Testis (tissue), 3 donors: ENCODE measurements around the gene SLC5A3. TPM values are rescaled to one million over a fixed set of nuclear protein-coding genes. Genes with fewer than 3 reads are reported as not detected.

Experiments
- DNase-seq: peaks from one replicate; pipeline ENCODE4 v3.0.0-alpha.2; 2019
- H3K27ac ChIP-seq, 2 donors: fragments of 200-600 bp; sonication (generic); one replicate each; pipeline ENCODE4 v1.5.1; 2019
- H3K27me3 ChIP-seq: fragments of 200-600 bp; sonication (generic); one replicate; pipeline ENCODE4 v1.5.1; 2019
- H3K36me3 ChIP-seq: fragments of 200-600 bp; sonication (generic); one replicate; pipeline ENCODE4 v1.5.1; 2017; ENCODE audit warnings: low read depth; ENCODE audit errors: missing control alignments
- H3K4me1 ChIP-seq: fragments of 200-600 bp; sonication (generic); one replicate; pipeline ENCODE4 v1.5.1; 2019
- H3K4me3 ChIP-seq, 2 donors: fragments of 200-600 bp; sonication (generic); one replicate each; pipeline ENCODE4 v1.5.1; 2017 to 2019
- H3K9me3 ChIP-seq: fragments of 200-600 bp; sonication (generic); one replicate; pipeline ENCODE4 v1.5.1; 2017
- CTCF ChIP-seq, 3 experiments: fragments of 450-650 bp in 2 of 3; fragments of 200-600 bp in 1 of 3; sonication (generic) in 1 of 3; IDR thresholded peaks; one replicate each; pipeline ENCODE4 v1.5.1; 2016 to 2019; ENCODE audit warnings: antibody characterized with exemption in 3 of 3, mild to moderate bottlenecking in 2 of 3, moderate library complexity in 1 of 3
- POLR2A ChIP-seq: fragments of 450-650 bp; IDR thresholded peaks from one replicate; pipeline ENCODE4 v1.6.1; 2017; ENCODE audit warnings: antibody characterized with exemption, mild to moderate bottlenecking, moderate library complexity
- WGBS, 2 donors: methylation state at CpG; one replicate each; pipeline ENCODE4 v1.1.5; 2018; 5-methylcytosine and 5-hydroxymethylcytosine counted together
- intact Hi-C: fragments of 100-400 bp; cut with DNase I; formaldehyde crosslinking; loops from one replicate; pipeline ENCODE4 v1.15.1; 2023; ENCODE audit warnings: low total_unique reads
- polyA plus RNA-seq: library from polyadenylated mRNA; stranded (reverse); fragments of 350-450 nt; fragmentation: Illumina TruSeq; extraction: RNeasy Lipid Tissue Mini Kit (QIAGEN cat#74804); gene quantifications from one replicate; pipeline ENCODE4 v1.2.3, GENCODE V29; 2014; ENCODE audit warnings: low read depth, low replicate concordance; ENCODE audit not compliant: insufficient read depth
- total RNA-seq, 2 donors: library from RNA; depleted of rRNA; stranded (reverse); fragments of >200 nt; gene quantifications; one replicate each; pipeline ENCODE4 v1.2.3, GENCODE V29; 2016

Gene SLC5A3
- total and polyA plus RNA-seq, 3 donors from 2014 or later = 16.3 to 61.9 (median 59.5) TPM

GRCh38 chr21:34105947-34106541 lies 32.7 kb downstream of the SLC5A3 start:
- intact Hi-C loops = no loop called here
- DNase-seq = no peak

GRCh38 chr21:34107606-34108005 lies 34.2 kb downstream of the SLC5A3 start:
- Histone ChIP-seq H3K27me3 (no peaks in the 10 kb centered on the region), H3K27ac (peak overlapping the region in 1 of 2 donors; percentile 11), H3K9me3 (no peaks in the 10 kb centered on the region), H3K4me1 (peaks cover 20% of the 10 kb centered on the region), H3K4me3 (no peak overlapping the region), H3K36me3 (no peaks in the 10 kb centered on the region)
- no peak for DNase-seq
- intact Hi-C loops = no loop called here
- WGBS, 2 donors = 52 to 83% methylated on average over 1 of the region's 1 CpG
- TF ChIP-seq CTCF (IDR thresholded peaks at IDR 0.05) (no peak), POLR2A (no peak)

More at GRCh38 chr21:34105947-34106541, 32.7 kb downstream of the SLC5A3 start:
- no peak overlapping the region for H3K4me3 ChIP-seq
- no peaks in the 10 kb centered on the region for H3K27me3 ChIP-seq
- peaks cover 14% of the 10 kb centered on the region for H3K4me1 ChIP-seq
- no peaks in the 10 kb centered on the region for H3K9me3 ChIP-seq
- no peaks in the 10 kb centered on the region for H3K36me3 ChIP-seq
- H3K27ac ChIP-seq = no peak overlapping the region
- TF ChIP-seq CTCF (IDR thresholded peaks at IDR 0.05) = no peak
- no peak for TF ChIP-seq POLR2A

GRCh38 chr21:34109075-34109474 lies 35.7 kb downstream of the SLC5A3 start:
- Histone ChIP-seq H3K27ac (no peak overlapping the region), H3K4me3 (no peak overlapping the region), H3K9me3 (no peaks in the 10 kb centered on the region), H3K27me3 (no peaks in the 10 kb centered on the region), H3K4me1 (peaks cover 20% of the 10 kb centered on the region), H3K36me3 (no peaks in the 10 kb centered on the region)
- intact Hi-C loops = no loop called here
- DNase-seq = no peak
- no peak for TF ChIP-seq CTCF (IDR thresholded peaks at IDR 0.05)
- 90 to 91% methylated on average over 7 of the region's 7 CpGs for WGBS, 2 donors

GRCh38 chr21:34110594-34111202 lies 37.3 kb downstream of the SLC5A3 start:
- H3K4me1 ChIP-seq = peaks cover 20% of the 10 kb centered on the region
- 71 to 80% methylated on average over 8 of the region's 8 CpGs for WGBS, 2 donors

More at GRCh38 chr21:34110594-34111202, 37.3 kb downstream of the SLC5A3 start:
- Histone ChIP-seq H3K36me3 (no peaks in the 10 kb centered on the region), H3K9me3 (no peaks in the 10 kb centered on the region), H3K4me3 (no peak overlapping the region), H3K27me3 (no peaks in the 10 kb centered on the region), H3K27ac (no peak overlapping the region)
- no peak for DNase-seq
- intact Hi-C loops = no loop called here
- no peak for TF ChIP-seq CTCF (IDR thresholded peaks at IDR 0.05)
- no peak for TF ChIP-seq POLR2A
